Endothelial cell of umbilical vein (primary cell): ENCODE data around the gene PELI3. TPM values are rescaled to one million over a fixed set of nuclear protein-coding genes. Genes with fewer than 3 reads are reported as not detected.

Experiments
- BruUV-seq: library from RNA; stranded (reverse); fragments of 400-500 nt; replicated peaks from 2 replicates; lab custom pipeline; 2021; lab: Mats Ljungman, UMichigan
- CTCF ChIA-PET: fragments of 300-600, 350-600 bp; sonication (Branson Sonifier 250); formaldehyde crosslinking; loops from one replicate; lab custom pipeline; 2021; ENCODE audit warnings: antibody characterized with exemption, inconsistent platforms; lab: Charles Lee
- POLR2A ChIA-PET: fragments of 300-600, 350-600 bp; sonication (Branson Sonifier 250); formaldehyde crosslinking; loops from one replicate; lab custom pipeline; 2021; ENCODE audit warnings: antibody characterized with exemption, inconsistent platforms; lab: Charles Lee
- DNase-seq: peaks from one replicate; pipeline ENCODE4 v3.0.0-alpha.2; 2011; ENCODE audit warnings: low read depth, low spot score
- FAIRE-seq: peaks from 2 replicates; lab custom pipeline; 2011; peaks lifted over from hg19 to GRCh38; lab: Jason Lieb, UNC
- H2AFZ ChIP-seq: 2 replicates; pipeline ENCODE4 v1.6.0; 2012; ENCODE audit warnings: low read depth, low read length, control low read depth, inconsistent platforms
- H3K27ac ChIP-seq: 2 replicates; pipeline ENCODE4 v1.5.1; 2011; ENCODE audit warnings: low read depth, mild to moderate bottlenecking, control low read depth, low read length, moderate library complexity; ENCODE audit not compliant: insufficient read depth
- H3K27me3 ChIP-seq, 2 experiments: 2 replicates each; pipeline versions ENCODE4 v1.6.0 to v1.6.1; 2011; ENCODE audit warnings: low read length in 2 of 2, mixed read lengths in 1 of 2; ENCODE audit not compliant: control insufficient read depth in 2 of 2, insufficient read depth in 2 of 2
- H3K36me3 ChIP-seq, 2 experiments: 2 replicates in 1 of 2; 3 replicates in 1 of 2; pipeline ENCODE4 v1.5.1; 2011; ENCODE audit warnings: low read length in 2 of 2, mild to moderate bottlenecking in 1 of 2, moderate library complexity in 1 of 2; ENCODE audit not compliant: control insufficient read depth in 2 of 2, insufficient read depth in 2 of 2; ENCODE audit errors: extremely low read depth in 1 of 2
- H3K4me1 ChIP-seq: 3 replicates; pipeline ENCODE4 v1.5.1; 2011; ENCODE audit warnings: mild to moderate bottlenecking, low read length; ENCODE audit not compliant: control insufficient read depth, insufficient read depth; ENCODE audit errors: extremely low read depth
- H3K4me2 ChIP-seq: 2 replicates; pipeline ENCODE4 v1.6.1; 2011; ENCODE audit warnings: low read length, control low read depth, mixed read lengths; ENCODE audit not compliant: insufficient read depth
- H3K4me3 ChIP-seq, 3 experiments: fragments of 200-600 bp in 1 of 3; sonication (generic), shearing (Covaris generic) in 1 of 3; replicated peaks in 1 of 3; 2 replicates each; pipeline ENCODE4 v1.5.1; 2011 to 2016; ENCODE audit warnings: control low read depth in 3 of 3, low read length in 3 of 3, mild to moderate bottlenecking in 2 of 3, inconsistent platforms in 1 of 3, low read depth in 1 of 3, moderate library complexity in 1 of 3; ENCODE audit not compliant: insufficient read depth in 1 of 3
- H3K79me2 ChIP-seq: 2 replicates; pipeline ENCODE4 v1.6.0; 2012; ENCODE audit warnings: low read length, inconsistent platforms; ENCODE audit not compliant: control insufficient read depth, insufficient read depth
- H3K9ac ChIP-seq: replicated peaks from 2 replicates; pipeline ENCODE3; 2011; ENCODE audit warnings: low read length, control low read depth; ENCODE audit not compliant: insufficient read depth; ENCODE audit errors: extremely low read depth
- H3K9me1 ChIP-seq: replicated peaks from 3 replicates; pipeline ENCODE4 v1.6.0; 2011; ENCODE audit warnings: mild to moderate bottlenecking, low read length; ENCODE audit not compliant: control insufficient read depth, insufficient read depth; ENCODE audit errors: extremely low read depth
- H3K9me3 ChIP-seq: replicated peaks from 2 replicates; pipeline ENCODE4 v1.5.1; 2012; ENCODE audit warnings: low read length, inconsistent platforms; ENCODE audit not compliant: control insufficient read depth, insufficient read depth
- H4K20me1 ChIP-seq: replicated peaks from 2 replicates; pipeline ENCODE3; 2011; ENCODE audit warnings: mild to moderate bottlenecking, low read length; ENCODE audit not compliant: control insufficient read depth, insufficient read depth; ENCODE audit errors: extremely low read depth
- CTCF ChIP-seq, 2 donors: IDR thresholded peaks; 1 replicate in 1 of 2; 2 replicates in 1 of 2; pipeline ENCODE4 v1.5.1; 2011; ENCODE audit warnings: low read length in 2 of 2, mild to moderate bottlenecking in 2 of 2, moderate library complexity in 2 of 2, control low read depth in 1 of 2, inconsistent platforms in 1 of 2, low read depth in 1 of 2; ENCODE audit not compliant: insufficient read depth in 1 of 2; ENCODE audit errors: extremely low read depth in 1 of 2
- EZH2 ChIP-seq: IDR thresholded peaks from 2 replicates; pipeline ENCODE4 v1.6.1; 2012; ENCODE audit warnings: borderline replicate concordance, low read depth, mild to moderate bottlenecking, moderate library complexity, low read length, inconsistent platforms; ENCODE audit not compliant: severe bottlenecking
- FOS ChIP-seq: IDR thresholded peaks from 2 replicates; pipeline ENCODE4 v1.6.1; 2011; ENCODE audit warnings: mild to moderate bottlenecking, low read length, moderate library complexity, borderline replicate concordance; ENCODE audit not compliant: insufficient read depth
- GATA2 ChIP-seq: IDR thresholded peaks from 2 replicates; pipeline ENCODE4 v1.7.0; 2011; ENCODE audit warnings: low read depth, mild to moderate bottlenecking, moderate library complexity, mixed read lengths, low read length; ENCODE audit not compliant: insufficient read length, insufficient read depth
- JUN ChIP-seq: IDR thresholded peaks from 2 replicates; pipeline ENCODE4 v1.6.1; 2011; ENCODE audit warnings: borderline replicate concordance, low read depth; ENCODE audit not compliant: insufficient read length, insufficient read depth
- MAX ChIP-seq: IDR thresholded peaks from 2 replicates; pipeline ENCODE4 v1.6.1; 2011; ENCODE audit not compliant: insufficient read depth, insufficient read length
- MYC ChIP-seq: IDR thresholded peaks from one replicate; pipeline ENCODE4 v1.6.1; 2011; ENCODE audit warnings: mild to moderate bottlenecking, low read depth, low read length
- POLR2A ChIP-seq: IDR thresholded peaks from 2 replicates; pipeline ENCODE4 v1.6.1; 2012; ENCODE audit warnings: low read depth, mild to moderate bottlenecking, control low read depth, low read length
- POLR2AphosphoS5 ChIP-seq: IDR thresholded peaks from 2 replicates; pipeline ENCODE4 v1.6.1; 2012; ENCODE audit warnings: low read depth, mild to moderate bottlenecking, control low read depth, low read length, moderate library complexity; ENCODE audit not compliant: insufficient read depth
- dilution Hi-C: fragments of 300-500 bp; cut with MboI; formaldehyde crosslinking; loops from one replicate; pipeline ENCODE4 v1.15.0; 2019; ENCODE audit warnings: low sequenced_read_pairs; ENCODE audit not compliant: extremely low pct_ligation_motif_present
- intact Hi-C: fragments of 100-400 bp; cut with micrococcal nuclease; formaldehyde crosslinking; loops from one replicate; pipeline ENCODE4 v1.10.0; 2022
- polyA plus RNA-seq, 4 experiments: library from polyadenylated mRNA; depleted of rRNA in 3 of 4; stranded (reverse) in 3 of 4; unstranded in 1 of 4; fragments of >200 nt; gene quantifications; 2 replicates each; pipeline versions ENCODE4 v1.2.1 to v1.2.3, GENCODE V29; 2011 to 2012; ENCODE audit warnings: missing spikeins in 1 of 4
- total RNA-seq: library from RNA; stranded (reverse); gene quantifications from 2 replicates; pipeline ENCODE4 v1.2.3, GENCODE V29; 2021

PELI3 gene
- total and polyA plus RNA-seq, 2 donors (not counting 3 experiments of a cell fraction or from before 2014, with no cell fraction given) = 2.8 to 2.9 TPM

GRCh38 chr11:66420671-66421476 is 45.8 kb upstream of the PELI3 start, which contains the start of gene NPAS4:
Gene NPAS4 (plus strand): TSS chr11:66421035. CDS start chr11:66421180, 145 bp downstream.
- peaks cover 13 to 17% of the 10 kb centered on the region in 2 experiments for H3K27me3 ChIP-seq
- H2AFZ ChIP-seq = no peak within 1 kb of the TSS
- H3K36me3 ChIP-seq = no peaks in the 10 kb centered on the region
- H3K9me3 ChIP-seq = no peaks in the 10 kb centered on the region
- no peaks in the 10 kb centered on the region for H3K9me1 ChIP-seq
- intact Hi-C loops (loop anchor here (1.0 to 2.0 kb wide), 2 partner anchors 46 to 132 kb away; partner anchors contain the start of genes PELI3 and YIF1A), dilution Hi-C loops (no loop called here)
- no peak within 1 kb of the TSS for H3K9ac ChIP-seq
- H4K20me1 ChIP-seq = no peaks in the 10 kb centered on the region
- no peaks in the 10 kb centered on the region for H3K4me1 ChIP-seq
- TF ChIP-seq POLR2AphosphoS5 = no peak
- no peak for TF ChIP-seq MAX
- peak; percentile 42 for TF ChIP-seq EZH2
- no TSS peak for BruUV-seq
- ChIA-PET CTCF (interaction anchor here (0.8 to 2.3 kb wide), 17 partner anchors 9 to 257 kb away, joined by 3 to 21 read pairs (median 4); partner anchors contain the start of genes DPP3, MRPL11 and RBM4B), POLR2A (no interaction called here)
- no peak for DNase-seq
- no peak for FAIRE-seq
- H3K4me2 ChIP-seq = no peak within 1 kb of the TSS
- no peak within 1 kb of the TSS for H3K27ac ChIP-seq
- no peaks in the 10 kb centered on the region for H3K79me2 ChIP-seq
- H3K4me3 ChIP-seq = no peak within 1 kb of the TSS

- Histone ChIP-seq H3K27me3 (peaks cover 13 to 17% of the 10 kb centered on the region in 2 experiments), H3K4me3 (no peak overlapping the region), H3K27ac (no peak overlapping the region), H3K4me2 (no peak overlapping the region), H4K20me1 (no peaks in the 10 kb centered on the region), H3K9me3 (no peaks in the 10 kb centered on the region), H3K9me1 (no peaks in the 10 kb centered on the region), H3K79me2 (no peaks in the 10 kb centered on the region), H2AFZ (no peak overlapping the region), H3K9ac (no peak overlapping the region), H3K36me3 (no peaks in the 10 kb centered on the region), H3K4me1 (no peaks in the 10 kb centered on the region)
- no peak for TF ChIP-seq POLR2A
- TF ChIP-seq MAX = peak; percentile 86
- no peak for TF ChIP-seq CTCF (IDR thresholded peaks at IDR 0.05; ENCODE audit: extremely low read depth in 1 of 2, insufficient read depth in 1 of 2, low read depth in 1 of 2, low read length in 2 of 2)
- TF ChIP-seq JUN = no peak
- no peak for TF ChIP-seq EZH2
- TF ChIP-seq MYC = peak; percentile 21
- peak; percentile 99 for TF ChIP-seq POLR2AphosphoS5
- TF ChIP-seq FOS = no peak
- TF ChIP-seq GATA2 = no peak
- dilution Hi-C loops = no loop called here
- FAIRE-seq = peak; percentile 79
- intact Hi-C loops = loop anchor here (1.0 to 2.0 kb wide), 2 partner anchors 45 to 132 kb away; partner anchors contain the start of genes PELI3 and YIF1A
- ChIA-PET CTCF (interaction anchor here (0.8 to 2.3 kb wide), 17 partner anchors 8 to 256 kb away, joined by 3 to 21 read pairs (median 4); partner anchors contain the start of genes DPP3, MRPL11 and RBM4B), POLR2A (no interaction called here)
- DNase-seq = peak; percentile 88
- no TSS peak for BruUV-seq
Observed at GRCh38 chr11:66421492-66422205, 45.1 kb upstream of the PELI3 start.
